GM23338 (cell line): Measurements from ENCODE around the gene ASTN1. TPM values are rescaled to one million over a fixed set of nuclear protein-coding genes. Genes with fewer than 3 reads are reported as not detected.

ENCODE experiments used
- ATAC-seq: fragments of 200-7000 bp; cut with Tn5 transposase; 3 replicates; pipeline ENCODE4 v1.9.1; 2020
- DNase-seq: peaks from one replicate; pipeline ENCODE4 v3.0.0-alpha.2; 2015; ENCODE audit warnings: low spot score
- H2AFZ ChIP-seq: fragments of 200-600 bp; sonication (generic); 2 replicates; pipeline ENCODE4 v1.8.0; 2016; ENCODE audit warnings: antibody characterized with exemption, mild to moderate bottlenecking, moderate library complexity
- H3F3A ChIP-seq: fragments of 200-600 bp; sonication (generic); replicated peaks from 2 replicates; pipeline ENCODE4 v1.8.0; 2017; ENCODE audit warnings: antibody characterized with exemption, mixed run types, low read depth
- H3K27ac ChIP-seq: fragments of 200-600 bp; sonication (generic); 2 replicates; pipeline ENCODE4 v1.6.1; 2016; ENCODE audit warnings: low read depth
- H3K27me3 ChIP-seq: fragments of 200-600 bp; sonication (generic); 2 replicates; pipeline ENCODE4 v1.8.0; 2016; ENCODE audit warnings: mild to moderate bottlenecking, mixed run types, moderate library complexity; ENCODE audit not compliant: insufficient read depth
- H3K36me3 ChIP-seq: fragments of 200-600 bp; sonication (generic); 2 replicates; pipeline ENCODE4 v1.8.0; 2016; ENCODE audit warnings: mild to moderate bottlenecking; ENCODE audit not compliant: insufficient read depth
- H3K4me1 ChIP-seq: fragments of 200-600 bp; sonication (generic); 2 replicates; pipeline ENCODE4 v1.8.0; 2016; ENCODE audit warnings: mild to moderate bottlenecking, moderate library complexity; ENCODE audit not compliant: insufficient read depth
- H3K4me2 ChIP-seq: fragments of 200-600 bp; sonication (generic); 2 replicates; pipeline ENCODE4 v1.7.1; 2017; ENCODE audit warnings: mixed run types
- H3K4me3 ChIP-seq: fragments of 200-600 bp; sonication (generic); 2 replicates; pipeline ENCODE4 v1.6.1; 2016; ENCODE audit warnings: mixed run types
- H3K79me2 ChIP-seq: fragments of 200-600 bp; sonication (generic); replicated peaks from 2 replicates; pipeline ENCODE4 v1.8.0; 2017; ENCODE audit warnings: mild to moderate bottlenecking; ENCODE audit not compliant: insufficient read depth
- H3K9me2 ChIP-seq: fragments of 200-600 bp; sonication (generic); 2 replicates; pipeline ENCODE4 v1.8.0; 2017; ENCODE audit not compliant: insufficient read depth
- H4K20me1 ChIP-seq: fragments of 200-600 bp; sonication (generic); replicated peaks from 2 replicates; pipeline ENCODE4 v1.8.0; 2017; ENCODE audit warnings: mild to moderate bottlenecking; ENCODE audit not compliant: insufficient read depth
- H3K27ac Mint-ChIP-seq: 2 replicates; pipeline ENCODE4 v1.8.0; 2020; ENCODE audit warnings: inconsistent platforms, mild to moderate bottlenecking, moderate library complexity, mixed read lengths
- H3K27me3 Mint-ChIP-seq: 3 replicates; pipeline ENCODE4 v1.8.0; 2022; ENCODE audit warnings: low read depth, mild to moderate bottlenecking, moderate library complexity, mixed read lengths, inconsistent platforms; ENCODE audit not compliant: insufficient read depth, poor library complexity
- H3K36me3 Mint-ChIP-seq: 3 replicates; pipeline ENCODE4 v1.8.0; 2021; ENCODE audit warnings: low read depth, mild to moderate bottlenecking, inconsistent platforms, moderate library complexity, mixed read lengths
- H3K4me1 Mint-ChIP-seq: 3 replicates; pipeline ENCODE4 v1.8.0; 2020; ENCODE audit warnings: mild to moderate bottlenecking, inconsistent platforms, mixed read lengths
- H3K4me3 Mint-ChIP-seq: 3 replicates; pipeline ENCODE4 v1.8.0; 2021; ENCODE audit warnings: moderate library complexity, mild to moderate bottlenecking, inconsistent platforms, mixed read lengths
- H3K9me3 Mint-ChIP-seq: 3 replicates; pipeline ENCODE4 v1.8.0; 2020; ENCODE audit warnings: moderate library complexity, mild to moderate bottlenecking, inconsistent platforms, mixed read lengths
- CREB1 ChIP-seq: fragments of 250-450 bp; sonication (Bioruptor Pico); IDR thresholded peaks from 2 replicates; pipeline ENCODE4 v1.5.0; 2020; ENCODE audit warnings: low read depth, mild to moderate bottlenecking, moderate library complexity
- CTCF ChIP-seq, 2 experiments: fragments of 200-600 bp in 1 of 2; sonication (generic) in 1 of 2; conservative IDR thresholded peaks; 2 replicates each; pipeline versions ENCODE4 v1.5.1 to v1.6.1; 2016 to 2017; ENCODE audit warnings: antibody characterized with exemption in 2 of 2, low read depth in 2 of 2, mild to moderate bottlenecking in 2 of 2, moderate library complexity in 1 of 2
- ETS1 ChIP-seq: IDR thresholded peaks from 2 replicates; pipeline ENCODE4 v1.6.1; 2016; ENCODE audit warnings: antibody characterized with exemption
- EZH2 ChIP-seq: fragments of 200-600 bp; sonication (generic); IDR thresholded peaks from one replicate; pipeline ENCODE4 v1.8.0; 2017; ENCODE audit warnings: antibody characterized with exemption, mild to moderate bottlenecking, low read depth; ENCODE audit not compliant: unreplicated experiment
- EZH2phosphoT487 ChIP-seq: fragments of 200-600 bp; sonication (generic); IDR thresholded peaks from one replicate; pipeline ENCODE4 v1.8.1; 2018; ENCODE audit warnings: antibody characterized with exemption; ENCODE audit not compliant: unreplicated experiment
- JUNB ChIP-seq: IDR thresholded peaks from one replicate; pipeline ENCODE4 v1.6.1; 2016; ENCODE audit warnings: antibody characterized with exemption; ENCODE audit not compliant: unreplicated experiment
- NANOG ChIP-seq: IDR thresholded peaks from 2 replicates; pipeline ENCODE4 v1.6.1; 2016; ENCODE audit warnings: antibody characterized with exemption, borderline replicate concordance
- POLR2AphosphoS5 ChIP-seq: IDR thresholded peaks from 2 replicates; pipeline ENCODE4 v1.6.1; 2016; ENCODE audit warnings: antibody characterized with exemption, low read depth
- REST ChIP-seq: IDR thresholded peaks from one replicate; pipeline ENCODE4 v1.6.1; 2018; ENCODE audit warnings: antibody characterized with exemption; ENCODE audit not compliant: unreplicated experiment
- STAT1 ChIP-seq: IDR thresholded peaks from one replicate; pipeline ENCODE4 v1.6.1; 2016; ENCODE audit warnings: antibody characterized with exemption; ENCODE audit not compliant: unreplicated experiment
- ZNF114 ChIP-seq: fragments of 250-450 bp; sonication (Bioruptor Pico); IDR thresholded peaks from 2 replicates; pipeline ENCODE4 v1.5.0; 2020; ENCODE audit warnings: mild to moderate bottlenecking, moderate library complexity
- ZNF331 ChIP-seq: fragments of 250-450 bp; sonication (Bioruptor Pico); IDR thresholded peaks from 2 replicates; pipeline ENCODE4 v1.5.0; 2020; ENCODE audit warnings: low read depth, mild to moderate bottlenecking, moderate library complexity
- polyA plus RNA-seq: library from polyadenylated mRNA; unstranded; fragments of >200 nt; fragmentation: Nextera tagmentation; extraction: Ambion mirVana; gene quantifications from 2 replicates; pipeline ENCODE4 v1.2.1, GENCODE V29; 2016
- total RNA-seq: library from RNA; depleted of rRNA; stranded (reverse); fragments of >200 nt; shearing (Covaris generic); gene quantifications from 2 replicates; pipeline ENCODE4 v1.2.3, GENCODE V29; 2014

The ASTN1 gene
- total and polyA plus RNA-seq, 2 experiments from 2014 or later = 2.0 to 5.2 TPM

- TF ChIP-seq REST (no peak), EZH2phosphoT487 (no peak), POLR2AphosphoS5 (no peak), CREB1 (CRISPR knock-in tag) (no peak)
These were observed 220.7 kb downstream of the ASTN1 start (continued) for GRCh38 chr1:176943783-176944182.

GRCh38 chr1:176942346-176942745 is 222.2 kb downstream of the ASTN1 start:
- peaks cover 10% of the 10 kb centered on the region; the same call in 1 of the 2 replicates for H3K9me2 ChIP-seq
- H3K4me1 ChIP-seq = peaks cover 8% of the 10 kb centered on the region
- no peak overlapping the region for H3K4me3 ChIP-seq
- Mint-ChIP-seq H3K4me3 (no peak overlapping the region), H3K27me3 (no peaks in the 10 kb centered on the region), H3K9me3 (peaks cover 13% of the 10 kb centered on the region), H3K4me1 (peaks cover 19% of the 10 kb centered on the region), H3K27ac (no peak overlapping the region), H3K36me3 (peaks cover 25% of the 10 kb centered on the region)
- H4K20me1 ChIP-seq = no peaks in the 10 kb centered on the region
- no peaks in the 10 kb centered on the region for H3F3A ChIP-seq
- H3K4me2 ChIP-seq = peak overlapping the region; percentile 68; the same call in 1 of the 2 replicates
- H3K27ac ChIP-seq = no peak overlapping the region
- no peak overlapping the region for H2AFZ ChIP-seq
- DNase-seq (peak; percentile 9), ATAC-seq (no peak)
- no peaks in the 10 kb centered on the region for H3K27me3 ChIP-seq
- no peaks in the 10 kb centered on the region for H3K79me2 ChIP-seq
- peaks cover 5% of the 10 kb centered on the region; the same call in 1 of the 2 replicates for H3K36me3 ChIP-seq
- TF ChIP-seq CREB1 (CRISPR knock-in tag) (no peak), NANOG (no peak), ZNF114 (CRISPR knock-in tag) (no peak), JUNB (no peak), EZH2phosphoT487 (no peak), STAT1 (no peak), ZNF331 (CRISPR knock-in tag) (no peak), CTCF (conservative IDR thresholded peaks at IDR 0.05; ENCODE audit: low read depth in 2 of 2) (no peak), POLR2AphosphoS5 (no peak), ETS1 (no peak), REST (no peak), EZH2 (no peak)
